Fibroblast of the aortic adventitia (primary cell): ENCODE results near the gene PEMT. TPM values are rescaled to one million over a fixed set of nuclear protein-coding genes. Genes with fewer than 3 reads are reported as not detected.
A peak's percentile ranks its signal among the peaks of the same experiment; 100 is the strongest.

Experiments used
- DNase-seq: peaks from one replicate; pipeline ENCODE4 v3.0.0-alpha.2; 2010; ENCODE audit warnings: low read depth
- H3K4me3 ChIP-seq: 2 replicates; pipeline ENCODE4 v1.5.1; 2011; ENCODE audit warnings: low read depth, mild to moderate bottlenecking, control low read depth, low read length, moderate library complexity
- CTCF ChIP-seq: IDR thresholded peaks from 2 replicates; pipeline ENCODE4 v1.5.1; 2011; ENCODE audit warnings: mild to moderate bottlenecking, low read length, control low read depth, inconsistent platforms; ENCODE audit not compliant: insufficient read depth
- total RNA-seq: library from RNA; depleted of rRNA; stranded (reverse); fragments of >200 nt; gene quantifications from 2 replicates; pipeline ENCODE4 v1.2.3, GENCODE V29; 2012; ENCODE audit warnings: low replicate concordance

Gene PEMT
- total RNA-seq, 1 donor: 28.4 TPM

GRCh38 chr17:17519886-17520285 lies 71.6 kb downstream of the PEMT start:
- no peak for TF ChIP-seq CTCF
- no peak overlapping the region for H3K4me3 ChIP-seq
- no peak for DNase-seq

- no peak for DNase-seq
- TF ChIP-seq CTCF: no peak
- no peak overlapping the region for H3K4me3 ChIP-seq
Measured at GRCh38 chr17:17518951-17519350, 72.6 kb downstream of the PEMT start.

- no peak overlapping the region for H3K4me3 ChIP-seq
- DNase-seq: no peak
- no peak for TF ChIP-seq CTCF
Measured at GRCh38 chr17:17518014-17518413, 73.5 kb downstream of the PEMT start.

GRCh38 chr17:17516941-17517720 lies 74.4 kb downstream of the PEMT start:
- DNase-seq: no peak
- no peak overlapping the region for H3K4me3 ChIP-seq
- TF ChIP-seq CTCF: no peak

- DNase-seq: peak; percentile 66
- no peak for TF ChIP-seq CTCF
- no peak overlapping the region for H3K4me3 ChIP-seq
Measured at GRCh38 chr17:17515934-17516930, 75.3 kb downstream of the PEMT start.

- DNase-seq: peak; percentile 17
- H3K4me3 ChIP-seq: no peak overlapping the region
- TF ChIP-seq CTCF: no peak
Measured at GRCh38 chr17:17514993-17515933, 76.2 kb downstream of the PEMT start.
